K562 (cell line): ENCODE measurements around the gene GADD45GIP1. TPM values are rescaled to one million over a fixed set of nuclear protein-coding genes. Genes with fewer than 3 reads are reported as not detected.
A peak's percentile ranks its signal among the peaks of the same experiment; 100 is the strongest.

Experiments
- ATAC-seq: fragments of 200-7000 bp; cut with Tn5 transposase; 3 replicates; pipeline ENCODE4 v1.9.1; 2020; ENCODE audit warnings: moderate library complexity
- BruUV-seq: library from RNA; stranded (reverse); fragments of 400-500 nt; replicated peaks from 2 replicates; lab custom pipeline; 2021; lab: Mats Ljungman, UMichigan
- CTCF ChIA-PET: fragments of 300-600 bp; formaldehyde crosslinking; extraction: SDS; loops from one replicate; lab custom pipeline; 2021; ENCODE audit warnings: low intra/inter-chr PET ratio; lab: Yijun Ruan, JAX
- POLR2A ChIA-PET: fragments of 300-600, 350-650 bp; sonication (Branson Sonifier 250); formaldehyde crosslinking; extraction: SDS; loops from one replicate; lab custom pipeline; 2021; ENCODE audit warnings: antibody characterized with exemption, inconsistent platforms; lab: Yijun Ruan, JAX
- DNase-seq, 4 experiments: peaks; one replicate each; pipeline versions ENCODE4 v3.0.0 to v3.0.0-alpha.2; 2011 to 2018; ENCODE audit warnings: low spot score in 3 of 4, mixed read lengths in 3 of 4; ENCODE audit errors: extremely low read depth in 1 of 4
- FAIRE-seq: peaks from 2 replicates; lab custom pipeline; 2011; peaks lifted over from hg19 to GRCh38; lab: Jason Lieb, UNC
- H2AFZ ChIP-seq: 2 replicates; pipeline ENCODE4 v1.6.0; 2011; ENCODE audit warnings: low read depth, low read length, control low read depth, inconsistent platforms
- H3K27ac ChIP-seq: fragments of 200-600 bp; 3 replicates; pipeline ENCODE4 v1.8.0; 2011; ENCODE audit warnings: low read depth, mild to moderate bottlenecking, control low read depth, inconsistent platforms, low read length, moderate library complexity, mixed read lengths; ENCODE audit errors: extremely low read depth
- H3K27me3 ChIP-seq, 2 experiments: fragments of 300-600 bp in 1 of 2; 2 replicates in 1 of 2; 3 replicates in 1 of 2; pipeline versions ENCODE4 v1.6.0 to v1.8.0; 2011; ENCODE audit warnings: inconsistent platforms in 2 of 2, low read length in 2 of 2, mild to moderate bottlenecking in 1 of 2, mixed read lengths in 1 of 2, moderate library complexity in 1 of 2; ENCODE audit not compliant: control insufficient read depth in 2 of 2, insufficient read depth in 2 of 2
- H3K36me3 ChIP-seq: fragments of 300-600 bp; 3 replicates; pipeline ENCODE4 v1.8.0; 2011; ENCODE audit warnings: mild to moderate bottlenecking, low read length, inconsistent platforms; ENCODE audit not compliant: control insufficient read depth, insufficient read depth
- H3K4me1 ChIP-seq, 2 experiments: fragments of 200-600 bp in 1 of 2; replicated peaks in 1 of 2; 2 replicates in 1 of 2; 3 replicates in 1 of 2; pipeline versions ENCODE4 v1.5.1 to v1.8.0; 2011; ENCODE audit warnings: inconsistent platforms in 2 of 2, low read length in 2 of 2, mild to moderate bottlenecking in 1 of 2, mixed read lengths in 1 of 2, moderate library complexity in 1 of 2; ENCODE audit not compliant: control insufficient read depth in 2 of 2, insufficient read depth in 2 of 2
- H3K4me2 ChIP-seq: 2 replicates; pipeline ENCODE4 v1.6.1; 2011; ENCODE audit warnings: low read length, control low read depth, inconsistent platforms, mixed read lengths; ENCODE audit not compliant: insufficient read depth
- H3K4me3 ChIP-seq: fragments of 200-600 bp; sonication (generic), shearing (Covaris generic); 2 replicates; pipeline ENCODE4 v1.5.1; 2016; ENCODE audit warnings: control low read depth, inconsistent platforms
- H3K79me2 ChIP-seq: fragments of 200-600 bp; 3 replicates; pipeline ENCODE4 v1.8.0; 2011; ENCODE audit warnings: low read length, inconsistent platforms; ENCODE audit not compliant: control insufficient read depth, insufficient read depth
- H3K9ac ChIP-seq, 2 experiments: 2 replicates each; pipeline versions ENCODE4 v1.6.0 to v1.6.1; 2011; ENCODE audit warnings: low read depth in 2 of 2, low read length in 2 of 2, control low read depth in 1 of 2, inconsistent platforms in 1 of 2, mild to moderate bottlenecking in 1 of 2, mixed read lengths in 1 of 2; ENCODE audit not compliant: insufficient read depth in 1 of 2
- H3K9me1 ChIP-seq: one replicate; pipeline ENCODE4 v1.6.0; 2011; ENCODE audit warnings: inconsistent platforms, mild to moderate bottlenecking, low read length, moderate library complexity; ENCODE audit not compliant: control insufficient read depth, insufficient read depth
- H3K9me3 ChIP-seq: replicated peaks from 2 replicates; pipeline ENCODE4 v1.5.1; 2011; ENCODE audit warnings: low read depth, low read length, inconsistent platforms; ENCODE audit not compliant: control insufficient read depth, insufficient read depth
- H4K20me1 ChIP-seq: replicated peaks from 2 replicates; pipeline ENCODE4 v1.6.1; 2011; ENCODE audit warnings: low read length, inconsistent platforms, mixed read lengths; ENCODE audit not compliant: control insufficient read depth, insufficient read depth
- CREB5 ChIP-seq: fragments of 250-450 bp; sonication (Bioruptor Pico); IDR thresholded peaks from 2 replicates; pipeline ENCODE4 v1.5.0; 2020; ENCODE audit warnings: mild to moderate bottlenecking
- DDX20 ChIP-seq: fragments of 450-650 bp; IDR thresholded peaks from 2 replicates; pipeline ENCODE4 v1.6.1; 2016; ENCODE audit warnings: missing genetic modification characterization, low read depth, mild to moderate bottlenecking, missing compliant biosample characterization, moderate library complexity
- GATA2 ChIP-seq: sonication (generic); formaldehyde crosslinking; IDR thresholded peaks from 2 replicates; pipeline ENCODE4 v1.4.0; 2020; ENCODE audit warnings: mild to moderate bottlenecking, missing genetic modification reagents
- GATAD2B ChIP-seq: fragments of 450-650 bp; IDR thresholded peaks from 2 replicates; pipeline ENCODE4 v1.6.1; 2017; ENCODE audit warnings: mild to moderate bottlenecking, borderline replicate concordance
- HDAC8 ChIP-seq: fragments of 450-650 bp; IDR thresholded peaks from 2 replicates; pipeline ENCODE4 v1.6.1; 2016; ENCODE audit warnings: mild to moderate bottlenecking, missing genetic modification characterization, moderate library complexity, missing compliant biosample characterization
- POLR3A ChIP-seq: IDR thresholded peaks from 2 replicates; pipeline ENCODE4 v1.6.1; 2011; ENCODE audit warnings: borderline replicate concordance, mild to moderate bottlenecking, moderate library complexity; ENCODE audit not compliant: insufficient read length, insufficient read depth; ENCODE audit errors: extremely low read depth
- POU5F1 ChIP-seq: fragments of 150-350 bp; IDR thresholded peaks from 2 replicates; pipeline ENCODE4 v1.6.1; 2014; ENCODE audit warnings: borderline replicate concordance, low read length, low read depth, mild to moderate bottlenecking; ENCODE audit not compliant: partially characterized antibody
- SPI1 ChIP-seq: IDR thresholded peaks from 2 replicates; pipeline ENCODE4 v1.6.1; 2011; ENCODE audit warnings: low read depth, low read length, control low read depth, borderline replicate concordance
- TGIF2 ChIP-seq: sonication (generic); formaldehyde crosslinking; IDR thresholded peaks from 2 replicates; pipeline ENCODE4 v1.8.1; 2022; ENCODE audit warnings: mild to moderate bottlenecking, missing genetic modification reagents, moderate library complexity
- TSHZ1 ChIP-seq: fragments of 250-450 bp; sonication (Bioruptor Pico); IDR thresholded peaks from 2 replicates; pipeline ENCODE4 v1.4.0; 2020; ENCODE audit warnings: mild to moderate bottlenecking, moderate library complexity
- ZFP1 ChIP-seq: fragments of 450-650 bp; formaldehyde crosslinking; IDR thresholded peaks from 2 replicates; pipeline ENCODE4 v1.4.0; 2020; ENCODE audit warnings: mild to moderate bottlenecking, mixed read lengths
- ZNF133 ChIP-seq: fragments of 250-450 bp; sonication (Bioruptor Pico); IDR thresholded peaks from 2 replicates; pipeline ENCODE4 v1.4.0; 2020; ENCODE audit warnings: mild to moderate bottlenecking
- ZNF253 ChIP-seq: fragments of 250-450 bp; sonication (Bioruptor Pico); conservative IDR thresholded peaks from 2 replicates; pipeline ENCODE4 v1.6.1; 2021; ENCODE audit warnings: mild to moderate bottlenecking
- ZNF76 ChIP-seq: fragments of 250-450 bp; sonication (Bioruptor Pico); IDR thresholded peaks from 2 replicates; pipeline ENCODE4 v1.4.0; 2020; ENCODE audit warnings: mild to moderate bottlenecking, moderate library complexity, borderline replicate concordance
- WGBS: fragments of 100-300 bp; shearing (Covaris generic); methylation state at CpG from one replicate; pipeline ENCODE4 v1.1.6; 2016; ENCODE audit warnings: low coverage, mixed read lengths; ENCODE audit not compliant: insufficient coverage; ENCODE audit errors: missing lambda C conversion rate; 5-methylcytosine and 5-hydroxymethylcytosine counted together
- in situ Hi-C: fragments of 300-500 bp; cut with MboI; formaldehyde crosslinking; loops from 4 replicates; pipeline ENCODE4 v1.15.0; 2018; ENCODE audit warnings: inconsistent platforms, mixed read lengths
- intact Hi-C: fragments of 100-400 bp; cut with micrococcal nuclease; formaldehyde crosslinking; loops from 2 replicates; pipeline ENCODE4 v1.14.2; 2022
- polyA plus RNA-seq, 8 experiments: library from polyadenylated mRNA; depleted of rRNA in 4 of 8; stranded (reverse) in 5 of 8; unstranded in 3 of 8; fragments of >200 nt; fragmentation: Nextera tagmentation in 2 of 8; fragmentation: Illumina TruSeq in 1 of 8; extraction: Ambion mirVana in 2 of 8; extraction: Trizol in 1 of 8; gene quantifications; 2 replicates each; pipeline versions ENCODE4 v1.2.1 to v1.2.3, GENCODE V29; 2011 to 2014; ENCODE audit warnings: inconsistent platforms in 1 of 8, missing spikeins in 1 of 8
- total RNA-seq, 7 experiments: library from RNA; depleted of rRNA in 6 of 7; stranded (reverse); fragments of >200 nt in 6 of 7; fragmentation: Illumina TruSeq in 2 of 7; extraction: Trizol in 2 of 7; gene quantifications; 2 replicates each; pipeline versions ENCODE4 v1.2.1 to v1.2.3, GENCODE V29; 2011 to 2021; ENCODE audit warnings: low replicate concordance in 1 of 7

GADD45GIP1 gene
- total and polyA plus RNA-seq, 9 of the 15 experiments (the other 6 are each of a cell fraction or from before 2014, with no cell fraction given): 5.1 to 161 (median 29.2) TPM

GRCh38 chr19:12965017-12965811, 8.2 kb upstream of the GADD45GIP1 start:
- H3K79me2 ChIP-seq: 0 out of 3 replicates have a peak, but pooled peaks cover 2% of the 10 kb centered on the region
- peak overlapping the region; percentile 91 to 94 for H3K9ac ChIP-seq
- H3K9me1 ChIP-seq: peaks cover 5% of the 10 kb centered on the region
- peak overlapping the region; percentile 64 for H3K4me3 ChIP-seq
- peak overlapping the region; percentile 92 for H3K27ac ChIP-seq
- no TSS peak for BruUV-seq
- H3K36me3 ChIP-seq: no peaks in the 10 kb centered on the region
- POLR2A ChIA-PET: interaction anchor here (0.6 to 1.7 kb wide), 18 partner anchors 10 to 583 kb away, joined by 3 to 18 read pairs (median 4); partner anchors contain the start of gene GADD45GIP1
- intact Hi-C loops: loop anchor here (5.0 kb wide), 1 partner anchor 78 kb away; the partner anchor contains the start of gene KLF1
- ATAC-seq (peak; percentile 98), FAIRE-seq (peak; percentile 80), DNase-seq (peak; percentile 85 to 93 (median 86))
- WGBS: 1% methylated on average over 29 of the region's 34 CpGs
- in situ Hi-C loops: loop anchor here (5.0 kb wide), 1 partner anchor 282 kb away; no protein-coding TSS in a partner anchor
- H3K27me3 ChIP-seq: no peaks in the 10 kb centered on the region
- no peaks in the 10 kb centered on the region for H3K9me3 ChIP-seq
- CTCF ChIA-PET: interaction anchor here (0.5 to 2.9 kb wide), 19 partner anchors 33 to 463 kb away, joined by 3 to 46 read pairs (median 5); no protein-coding TSS in a partner anchor
- H3K4me2 ChIP-seq: peak overlapping the region; percentile 98
- no peaks in the 10 kb centered on the region for H4K20me1 ChIP-seq
- H3K4me1 ChIP-seq: peaks cover 9 to 24% of the 10 kb centered on the region in 2 experiments; a peak in 4 of 5 replicates
- H2AFZ ChIP-seq: peak overlapping the region; percentile 100
- TF ChIP-seq DDX20 (tag) (no peak), TGIF2 (CRISPR knock-in tag) (no peak), POLR3A (no peak), POU5F1 (peak; percentile 6), ZNF76 (no peak), ZNF253 (CRISPR knock-in tag) (no peak), GATAD2B (no peak; the same call in 1 of the 2 replicates), SPI1 (no peak), GATA2 (CRISPR knock-in tag) (peak; percentile 30; the same call in 1 of the 2 replicates), ZFP1 (no peak), CREB5 (CRISPR knock-in tag) (no peak), TSHZ1 (CRISPR knock-in tag) (no peak), HDAC8 (no peak), ZNF133 (CRISPR knock-in tag) (no peak)
